CD4-positive, alpha-beta T cell treated with Interleukin-15 for 4 hours (primary cell): Measurements from ENCODE around the gene HADHA.
A peak's percentile ranks its signal among the peaks of the same experiment; 100 is the strongest.
"Not testable (repeated sequence)": the region's sequence is repeated elsewhere in the genome, so short reads cannot be mapped to it uniquely, and the experiment has no call there.

Experiments
- DNase-seq: peaks from one replicate; pipeline ENCODE4 v3.0.0-alpha.2; 2020; ENCODE audit warnings: low spot score

Gene HADHA

GRCh38 chr2:26244309-26245230 is at the start of gene HADHA, which contains the start of gene HADHB:
Gene HADHA, minus strand, starts transcription at chr2:26244632. Its CDS starts 36 bp downstream, at chr2:26244596.
Gene HADHB, plus strand, starts transcription at chr2:26244939. Its CDS starts 9,316 bp downstream, at chr2:26254255.
- peak; percentile 81 for DNase-seq

- no peak for DNase-seq
Measured at GRCh38 chr2:26292646-26293045, 48.2 kb upstream of the HADHA start.

- DNase-seq, result no peak
Measured at GRCh38 chr2:26290001-26290400, 45.6 kb upstream of the HADHA start.

- no peak for DNase-seq
Measured at GRCh38 chr2:26285931-26286330, 41.5 kb upstream of the HADHA start.

GRCh38 chr2:26284132-26284531 is 39.7 kb upstream of the HADHA start:
- no peak for DNase-seq

- DNase-seq, result no peak
Measured at GRCh38 chr2:26283606-26284005, 39.2 kb upstream of the HADHA start.

GRCh38 chr2:26281226-26281625 is 36.8 kb upstream of the HADHA start:
- no peak for DNase-seq

GRCh38 chr2:26279886-26280285 is 35.5 kb upstream of the HADHA start:
- DNase-seq, result no peak

- no peak for DNase-seq
Measured at GRCh38 chr2:26276484-26277227, 32.2 kb upstream of the HADHA start.

GRCh38 chr2:26274058-26274613 is 29.7 kb upstream of the HADHA start:
- DNase-seq, result no peak

GRCh38 chr2:26273501-26273900 is 29.1 kb upstream of the HADHA start:
- no peak for DNase-seq

- no peak for DNase-seq
Measured at GRCh38 chr2:26270373-26270772, 25.9 kb upstream of the HADHA start.

- DNase-seq, result no peak
Measured at GRCh38 chr2:26269571-26270158, 25.2 kb upstream of the HADHA start.

- DNase-seq, result not testable (repeated sequence)
Measured at GRCh38 chr2:26268670-26269385, 24.4 kb upstream of the HADHA start.

- DNase-seq, result no peak
Measured at GRCh38 chr2:26268213-26268612, 23.8 kb upstream of the HADHA start.

- DNase-seq, result not testable (repeated sequence)
Measured at GRCh38 chr2:26258836-26259235, 14.4 kb upstream of the HADHA start.

GRCh38 chr2:26255759-26256384 is 11.4 kb upstream of the HADHA start:
- no peak for DNase-seq

GRCh38 chr2:26251893-26252292 is 7.5 kb upstream of the HADHA start:
- no peak for DNase-seq

GRCh38 chr2:26249625-26250024 is 5.2 kb upstream of the HADHA start:
- no peak for DNase-seq

- DNase-seq, result no peak
Measured at GRCh38 chr2:26246818-26247217, 2.4 kb upstream of the HADHA start.

GRCh38 chr2:26245810-26246209 is 1.4 kb upstream of the HADHA start:
- no peak for DNase-seq
